ENCODE measurements around the gene COA3. TPM values are rescaled to one million over a fixed set of nuclear protein-coding genes. Genes with fewer than 3 reads are reported as not detected.
"Not testable (repeated sequence)": the region's sequence is repeated elsewhere in the genome, so short reads cannot be mapped to it uniquely, and the experiment has no call there.

The COA3 gene
- total RNA-seq, 1 donor from 2014 or later: 83.3 TPM

GRCh38 chr17:42782166-42783061, 16.1 kb downstream of the COA3 start:
- DNase-seq (ENCODE audit: low read depth in 2 of 2): peak in 1 of 2 donors; percentile 19

- no peak for DNase-seq (ENCODE audit: low read depth in 2 of 2)
Measured at GRCh38 chr17:42781639-42782165, 16.8 kb downstream of the COA3 start.

- peak in 1 of 2 donors; percentile 11 for DNase-seq (ENCODE audit: low read depth in 2 of 2)
Measured at GRCh38 chr17:42780851-42781638, 17.5 kb downstream of the COA3 start.

- DNase-seq (ENCODE audit: low read depth in 2 of 2): peak; percentile 49 to 55
Measured at GRCh38 chr17:42779936-42780850, 18.3 kb downstream of the COA3 start, which contains the start of gene WNK4. WNK4 (plus strand) TSS chr17:42780610; CDS start chr17:42780699, 89 bp downstream.

- DNase-seq (ENCODE audit: low read depth in 2 of 2): no peak
Measured at GRCh38 chr17:42779304-42779935, 19.1 kb downstream of the COA3 start.

GRCh38 chr17:42778570-42778969, 19.9 kb downstream of the COA3 start:
- DNase-seq (ENCODE audit: low read depth in 2 of 2): no peak

- peak; percentile 62 to 67 for DNase-seq (ENCODE audit: low read depth in 2 of 2)
Measured at GRCh38 chr17:42775534-42776098, 22.9 kb downstream of the COA3 start.

GRCh38 chr17:42774066-42774745, 24.3 kb downstream of the COA3 start:
- DNase-seq (ENCODE audit: low read depth in 2 of 2): peak; percentile 54 to 57

GRCh38 chr17:42773290-42774035, 25.0 kb downstream of the COA3 start, which contains the start of gene VPS25:
VPS25 (plus strand) TSS chr17:42773449; CDS start chr17:42773476, 27 bp downstream.
- DNase-seq (ENCODE audit: low read depth in 2 of 2): peak; percentile 69 to 78

- no peak for DNase-seq (ENCODE audit: low read depth in 2 of 2)
Measured at GRCh38 chr17:42772945-42773289, 25.6 kb downstream of the COA3 start.

GRCh38 chr17:42769964-42770363, 28.5 kb downstream of the COA3 start:
- not testable (repeated sequence) for DNase-seq (ENCODE audit: low read depth in 2 of 2)

GRCh38 chr17:42768006-42768405, 30.5 kb downstream of the COA3 start:
- DNase-seq (ENCODE audit: low read depth in 2 of 2): not testable (repeated sequence)

- no peak for DNase-seq (ENCODE audit: low read depth in 2 of 2)
Measured at GRCh38 chr17:42767512-42767911, 31.0 kb downstream of the COA3 start.

- DNase-seq (ENCODE audit: low read depth in 2 of 2): no peak
Measured at GRCh38 chr17:42766124-42766523, 32.4 kb downstream of the COA3 start.

- DNase-seq (ENCODE audit: low read depth in 2 of 2): no peak
Measured at GRCh38 chr17:42761638-42762037, 36.9 kb downstream of the COA3 start.

- peak; percentile 28 to 31 for DNase-seq (ENCODE audit: low read depth in 2 of 2)
Measured at GRCh38 chr17:42760652-42761581, 37.6 kb downstream of the COA3 start, which contains the start of gene RAMP2. RAMP2 (plus strand) TSS chr17:42761227; CDS start chr17:42761262, 35 bp downstream.

- peak in 1 of 2 donors; percentile 38 for DNase-seq (ENCODE audit: low read depth in 2 of 2)
Measured at GRCh38 chr17:42759982-42760651, 38.4 kb downstream of the COA3 start.

All from lung microvascular endothelial cell (primary cell).